Measurements from ENCODE around the gene AKAP7. TPM values are rescaled to one million over a fixed set of nuclear protein-coding genes. Genes with fewer than 3 reads are reported as not detected.

AKAP7 gene
- total and polyA plus RNA-seq, 3 donors from 2014 or later = 16.5 to 32.4 (median 29.3) TPM

DNA sequence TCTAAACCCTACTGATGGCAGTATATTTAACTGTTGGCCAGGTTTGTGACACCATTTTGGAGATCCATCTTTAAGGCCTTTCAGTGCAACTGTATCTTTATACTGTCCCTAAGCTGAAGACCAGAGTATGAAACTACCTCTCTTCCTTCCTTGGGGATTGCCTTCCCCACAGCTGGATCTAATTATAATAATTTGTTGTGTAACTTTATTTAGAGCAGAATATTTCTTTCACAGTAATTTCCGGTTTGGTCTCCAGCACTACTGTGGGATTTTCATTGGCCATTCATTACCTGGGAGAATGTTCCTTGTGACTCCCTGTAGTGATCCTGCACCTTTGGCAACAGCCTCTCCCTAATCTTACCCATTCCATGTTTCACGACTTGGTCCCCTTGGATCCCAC lies 75.2 kb downstream of the AKAP7 start:
- no peaks in the 10 kb centered on the region for H3K27me3 ChIP-seq
- intact Hi-C loops (cut with DNase I; ENCODE audit: low total_unique reads) = no loop called here
- 65 to 79% methylated on average over 2 of the region's 2 CpGs for WGBS, 2 donors
- H3K27ac ChIP-seq = no peak overlapping the region
- no peaks in the 10 kb centered on the region for H3K9me3 ChIP-seq
- H3K4me3 ChIP-seq = no peak overlapping the region
- no peak for TF ChIP-seq POLR2A (IDR thresholded peaks at IDR 0.05)
- TF ChIP-seq, protein P1, sequence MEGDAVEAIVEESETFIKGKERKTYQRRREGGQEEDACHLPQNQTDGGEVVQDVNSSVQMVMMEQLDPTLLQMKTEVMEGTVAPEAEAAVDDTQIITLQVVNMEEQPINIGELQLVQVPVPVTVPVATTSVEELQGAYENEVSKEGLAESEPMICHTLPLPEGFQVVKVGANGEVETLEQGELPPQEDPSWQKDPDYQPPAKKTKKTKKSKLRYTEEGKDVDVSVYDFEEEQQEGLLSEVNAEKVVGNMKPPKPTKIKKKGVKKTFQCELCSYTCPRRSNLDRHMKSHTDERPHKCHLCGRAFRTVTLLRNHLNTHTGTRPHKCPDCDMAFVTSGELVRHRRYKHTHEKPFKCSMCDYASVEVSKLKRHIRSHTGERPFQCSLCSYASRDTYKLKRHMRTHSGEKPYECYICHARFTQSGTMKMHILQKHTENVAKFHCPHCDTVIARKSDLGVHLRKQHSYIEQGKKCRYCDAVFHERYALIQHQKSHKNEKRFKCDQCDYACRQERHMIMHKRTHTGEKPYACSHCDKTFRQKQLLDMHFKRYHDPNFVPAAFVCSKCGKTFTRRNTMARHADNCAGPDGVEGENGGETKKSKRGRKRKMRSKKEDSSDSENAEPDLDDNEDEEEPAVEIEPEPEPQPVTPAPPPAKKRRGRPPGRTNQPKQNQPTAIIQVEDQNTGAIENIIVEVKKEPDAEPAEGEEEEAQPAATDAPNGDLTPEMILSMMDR (IDR thresholded peaks at IDR 0.05) = no peak
- no peaks in the 10 kb centered on the region for H3K36me3 ChIP-seq (ENCODE audit: low read depth, missing control alignments)
- DNase-seq = no peak
- peaks cover 25% of the 10 kb centered on the region for H3K4me1 ChIP-seq

DNA sequence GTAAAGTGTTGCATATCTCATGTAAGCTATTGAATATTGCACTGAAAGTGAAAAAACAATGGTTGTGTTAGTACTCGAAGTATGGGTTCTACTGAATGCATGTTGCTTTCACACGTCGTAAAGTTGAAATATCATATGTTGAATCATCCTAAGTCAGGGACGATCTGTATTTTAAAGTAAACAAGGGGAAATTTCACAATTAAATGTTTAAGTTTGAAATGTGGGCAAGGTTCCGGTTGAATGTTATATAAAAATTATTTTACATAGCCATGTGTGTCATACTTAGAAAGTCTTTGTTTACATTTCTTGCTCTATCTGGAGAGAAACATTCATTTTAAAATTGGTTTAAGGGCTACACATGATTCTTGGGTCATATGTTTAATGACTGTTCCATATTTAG lies 76.8 kb downstream of the AKAP7 start:
- DNase-seq = no peak
- 92 to 95% methylated on average over 5 of the region's 5 CpGs for WGBS, 2 donors
- TF ChIP-seq POLR2A (IDR thresholded peaks at IDR 0.05) = no peak
- TF ChIP-seq, protein P1 (IDR thresholded peaks at IDR 0.05) = no peak
- H3K9me3 ChIP-seq = no peaks in the 10 kb centered on the region
- H3K27me3 ChIP-seq = no peaks in the 10 kb centered on the region
- intact Hi-C loops (cut with DNase I; ENCODE audit: low total_unique reads) = no loop called here
- no peaks in the 10 kb centered on the region for H3K36me3 ChIP-seq (ENCODE audit: low read depth, missing control alignments)
- H3K27ac ChIP-seq = no peak overlapping the region
- peaks cover 34% of the 10 kb centered on the region for H3K4me1 ChIP-seq
- H3K4me3 ChIP-seq = no peak overlapping the region

DNA sequence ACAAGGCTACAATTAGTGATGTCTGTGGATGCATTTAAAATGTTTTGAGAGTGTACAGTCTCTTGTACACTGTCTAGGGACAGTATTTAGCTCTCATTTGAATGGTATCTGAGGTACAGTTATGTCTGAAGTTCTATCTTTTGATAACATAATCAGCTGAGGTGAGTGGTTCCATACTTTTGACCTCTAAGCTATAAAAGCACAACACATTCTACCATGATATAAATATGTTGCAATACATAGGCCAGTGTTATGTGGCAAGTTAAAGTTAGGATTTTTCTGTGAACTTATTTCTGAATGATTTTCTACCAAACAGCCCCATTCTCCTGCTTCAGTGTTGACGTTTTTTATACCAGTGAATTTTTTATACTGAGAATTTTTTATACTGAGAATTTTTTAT lies 77.6 kb downstream of the AKAP7 start:
- Histone ChIP-seq H3K27ac (peak overlapping the region in 1 of 2 donors; percentile 67), H3K36me3 (ENCODE audit: low read depth, missing control alignments) (no peaks in the 10 kb centered on the region), H3K9me3 (no peaks in the 10 kb centered on the region), H3K4me1 (peaks cover 34% of the 10 kb centered on the region), H3K27me3 (no peaks in the 10 kb centered on the region), H3K4me3 (no peak overlapping the region)
- 42 to 46% methylated on average over 1 of the region's 1 CpG for WGBS, 2 donors
- intact Hi-C loops (cut with DNase I; ENCODE audit: low total_unique reads) = no loop called here
- no peak for DNase-seq
- no peak for TF ChIP-seq POLR2A (IDR thresholded peaks at IDR 0.05)
- TF ChIP-seq, protein P1 (IDR thresholded peaks at IDR 0.05) = no peak

DNA sequence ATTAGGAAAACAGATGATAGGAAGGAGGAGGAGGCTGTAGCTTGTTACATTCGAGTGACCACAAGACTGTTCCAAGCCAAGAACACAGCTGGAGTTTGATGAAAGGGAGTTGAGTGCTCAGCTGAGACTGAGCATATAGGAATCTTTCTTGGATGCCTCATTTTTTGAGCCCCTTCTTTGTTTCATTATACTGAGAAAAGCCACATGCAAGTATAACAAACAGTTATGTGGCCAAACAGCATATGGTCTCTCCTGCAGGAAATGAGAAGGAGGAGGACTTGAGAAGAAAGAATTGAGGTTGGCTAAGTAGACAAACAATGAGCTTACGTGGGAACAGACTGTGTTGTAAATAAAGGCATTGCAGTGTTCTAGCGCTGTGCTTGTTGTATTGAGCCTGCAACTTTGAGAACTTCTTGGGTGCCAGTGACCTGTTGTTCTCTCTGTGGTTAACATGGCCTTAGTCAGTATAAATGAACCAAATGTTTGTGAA lies 78.3 kb downstream of the AKAP7 start:
- 23 to 36% methylated on average over 3 of the region's 3 CpGs for WGBS, 2 donors
- intact Hi-C loops (cut with DNase I; ENCODE audit: low total_unique reads) = no loop called here
- no peak for DNase-seq
- Histone ChIP-seq H3K4me1 (peaks cover 34% of the 10 kb centered on the region), H3K27ac (peak overlapping the region in 1 of 2 donors; percentile 67), H3K36me3 (ENCODE audit: low read depth, missing control alignments) (no peaks in the 10 kb centered on the region), H3K9me3 (no peaks in the 10 kb centered on the region), H3K4me3 (no peak overlapping the region), H3K27me3 (no peaks in the 10 kb centered on the region)
- no peak for TF ChIP-seq POLR2A (IDR thresholded peaks at IDR 0.05)
- TF ChIP-seq, protein P1 (IDR thresholded peaks at IDR 0.05) = no peak

DNA sequence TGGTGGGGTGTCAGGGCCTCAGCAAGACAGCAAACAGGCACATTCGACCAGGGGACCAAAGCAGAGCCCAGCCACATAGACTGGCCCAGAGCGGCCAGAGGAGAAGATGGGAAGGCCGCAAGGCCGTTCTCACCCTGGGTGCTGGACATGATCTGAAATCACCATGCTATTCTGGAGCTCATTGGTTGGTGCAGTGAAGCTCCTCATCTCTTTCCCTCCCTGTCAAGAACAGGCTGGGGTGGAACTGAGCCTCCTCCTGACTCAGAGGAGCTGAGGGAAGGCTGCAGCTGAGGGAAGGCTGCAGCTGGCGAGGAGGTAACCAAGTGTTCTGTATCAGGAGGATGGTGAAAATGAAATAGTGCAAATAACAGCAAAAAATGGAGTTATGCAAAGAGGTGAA lies 80.0 kb downstream of the AKAP7 start:
- H3K36me3 ChIP-seq (ENCODE audit: low read depth, missing control alignments) = no peaks in the 10 kb centered on the region
- no peak for DNase-seq
- intact Hi-C loops (cut with DNase I; ENCODE audit: low total_unique reads) = no loop called here
- H3K4me1 ChIP-seq = peaks cover 34% of the 10 kb centered on the region
- H3K27ac ChIP-seq = peak overlapping the region; percentile 1 to 21
- no peaks in the 10 kb centered on the region for H3K9me3 ChIP-seq
- no peak overlapping the region for H3K4me3 ChIP-seq
- TF ChIP-seq, protein P1 (IDR thresholded peaks at IDR 0.05) = no peak
- TF ChIP-seq POLR2A (IDR thresholded peaks at IDR 0.05) = no peak
- 88 to 92% methylated on average over 5 of the region's 5 CpGs for WGBS, 2 donors
- no peaks in the 10 kb centered on the region for H3K27me3 ChIP-seq

Measured in testis (tissue), 3 donors.